ENCODE data around the gene TMSB4X. TPM values are rescaled to one million over a fixed set of nuclear protein-coding genes. Genes with fewer than 3 reads are reported as not detected.
"Not testable (repeated sequence)": the region's sequence is repeated elsewhere in the genome, so short reads cannot be mapped to it uniquely, and the experiment has no call there.

TMSB4X gene
- total RNA-seq, 2 experiments from 2014 or later: 2,827 to 3,263 TPM

GRCh38 chrX:13001961-13002671, 27.2 kb downstream of the TMSB4X start:
- ChIA-PET POLR2A (interaction anchor here (0.7 to 1.4 kb wide), 3 partner anchors 16 to 35 kb away, joined by 3 to 4 read pairs (median 3); no protein-coding TSS in a partner anchor), CTCF (no interaction called here)

- CTCF ChIA-PET: interaction anchor here (0.6 kb wide), 1 partner anchor 90 kb away, joined by 3 read pairs; no protein-coding TSS in a partner anchor
- POLR2A ChIA-PET: interaction anchor here (0.9 to 1.1 kb wide), 2 partner anchors 30 to 46 kb away, joined by 3 to 4 read pairs; no protein-coding TSS in a partner anchor
Measured at GRCh38 chrX:13005661-13006473, 31.0 kb downstream of the TMSB4X start.

GRCh38 chrX:13007519-13008188, 32.7 kb downstream of the TMSB4X start:
- POLR2A ChIA-PET: no interaction called here

GRCh38 chrX:13008189-13008533, 33.3 kb downstream of the TMSB4X start:
- POLR2A ChIA-PET: no interaction called here

More at GRCh38 chrX:13007519-13008188, 32.7 kb downstream of the TMSB4X start:
- CTCF ChIA-PET: interaction anchor here (0.6 kb wide), 1 partner anchor 78 kb away, joined by 3 read pairs; no protein-coding TSS in a partner anchor

GRCh38 chrX:13008851-13009250, 33.9 kb downstream of the TMSB4X start:
- POLR2A ChIA-PET: no interaction called here

More at GRCh38 chrX:13008189-13008533, 33.3 kb downstream of the TMSB4X start:
- CTCF ChIA-PET: no interaction called here

GRCh38 chrX:13009273-13009672, 34.4 kb downstream of the TMSB4X start:
- ChIA-PET POLR2A (no interaction called here), CTCF (interaction anchor here (0.9 kb wide), 2 partner anchors 33 to 84 kb away, joined by 3 read pairs; no protein-coding TSS in a partner anchor)

More at GRCh38 chrX:13008851-13009250, 33.9 kb downstream of the TMSB4X start:
- CTCF ChIA-PET: interaction anchor here (0.9 kb wide), 1 partner anchor 33 kb away, joined by 3 read pairs; no protein-coding TSS in a partner anchor

GRCh38 chrX:13009844-13010243, 34.9 kb downstream of the TMSB4X start:
- ChIA-PET CTCF (interaction anchor here (0.9 kb wide), 2 partner anchors 32 to 83 kb away, joined by 3 read pairs; no protein-coding TSS in a partner anchor), POLR2A (no interaction called here)

GRCh38 chrX:13010546-13010945, 35.6 kb downstream of the TMSB4X start:
- POLR2A ChIA-PET: no interaction called here
- CTCF ChIA-PET: interaction anchor here (1.0 kb wide), 1 partner anchor 14 kb away, joined by 3 read pairs; no protein-coding TSS in a partner anchor

- ChIA-PET CTCF (no interaction called here), POLR2A (interaction anchor here (0.8 kb wide), 1 partner anchor 9 kb away, joined by 3 read pairs; no protein-coding TSS in a partner anchor)
Measured at GRCh38 chrX:13013363-13014110, 38.6 kb downstream of the TMSB4X start.

- ChIA-PET POLR2A (no interaction called here), CTCF (no interaction called here)
Measured at GRCh38 chrX:13014111-13015096, 39.5 kb downstream of the TMSB4X start.

- ChIA-PET CTCF (no interaction called here), POLR2A (no interaction called here)
Measured at GRCh38 chrX:13015536-13016236, 40.8 kb downstream of the TMSB4X start.

- POLR2A ChIA-PET, CTCF ChIA-PET: not testable (repeated sequence)
Measured at GRCh38 chrX:13016731-13017130, 41.8 kb downstream of the TMSB4X start.

GRCh38 chrX:13022926-13023325, 48.0 kb downstream of the TMSB4X start:
- POLR2A ChIA-PET: interaction anchor here (0.9 kb wide), 1 partner anchor 10 kb away, joined by 3 read pairs; no protein-coding TSS in a partner anchor
- CTCF ChIA-PET: interaction anchor here (1.4 to 1.6 kb wide), 2 partner anchors 23 to 76 kb away, joined by 3 read pairs; no protein-coding TSS in a partner anchor

- ChIA-PET POLR2A (interaction anchor here (0.9 kb wide), 1 partner anchor 10 kb away, joined by 3 read pairs; no protein-coding TSS in a partner anchor), CTCF (interaction anchor here (1.4 to 1.6 kb wide), 2 partner anchors 22 to 77 kb away, joined by 3 read pairs; no protein-coding TSS in a partner anchor)
Measured at GRCh38 chrX:13023567-13023966, 48.7 kb downstream of the TMSB4X start.

- CTCF ChIA-PET: interaction anchor here (1.4 to 1.6 kb wide), 2 partner anchors 22 to 77 kb away, joined by 3 read pairs; no protein-coding TSS in a partner anchor
- POLR2A ChIA-PET: no interaction called here
Measured at GRCh38 chrX:13023979-13024378, 49.1 kb downstream of the TMSB4X start.

GRCh38 chrX:13024986-13025385, 50.1 kb downstream of the TMSB4X start:
- CTCF ChIA-PET: no interaction called here

More at GRCh38 chrX:13024986-13025385, 50.1 kb downstream of the TMSB4X start:
- POLR2A ChIA-PET: no interaction called here

Data from activated CD8-positive, alpha-beta memory T cell treated with anti-CD3 and anti-CD28 coated beads for 36 hours (primary cell).